Body of pancreas (tissue), 4 donors: Measurements from ENCODE around the gene BHLHA9. TPM values are rescaled to one million over a fixed set of nuclear protein-coding genes. Genes with fewer than 3 reads are reported as not detected.

ENCODE experiments used
- ATAC-seq: fragments of 150-250 bp; one replicate; pipeline ENCODE4 v1.9.1; 2016
- DNase-seq, 4 donors: peaks; one replicate each; pipeline ENCODE4 v3.0.0-alpha.2; 2019
- H3K27ac ChIP-seq, 4 donors: fragments of 200-600 bp; sonication (generic); 1 replicate in 3 of 4; 2 replicates in 1 of 4; pipeline versions ENCODE4 v1.5.1 to v1.6.1; 2016 to 2019; ENCODE audit warnings: mild to moderate bottlenecking in 1 of 4, mixed read lengths in 1 of 4, moderate library complexity in 1 of 4
- H3K27me3 ChIP-seq, 2 donors: fragments of 200-600 bp; sonication (generic); one replicate each; pipeline ENCODE4 v1.6.0; 2016; ENCODE audit warnings: mild to moderate bottlenecking in 1 of 2
- H3K36me3 ChIP-seq, 2 donors: fragments of 200-600 bp; sonication (generic); replicated peaks in 1 of 2; 2 replicates each; pipeline ENCODE4 v1.5.1; 2016; ENCODE audit warnings: low read depth in 2 of 2; ENCODE audit not compliant: insufficient read depth in 1 of 2
- H3K4me1 ChIP-seq: fragments of 200-600 bp; sonication (generic); one replicate; pipeline ENCODE4 v1.6.0; 2016
- H3K4me3 ChIP-seq, 2 donors: fragments of 200-600 bp; sonication (generic); 1 replicate in 1 of 2; 2 replicates in 1 of 2; pipeline ENCODE4 v1.5.1; 2016 to 2019
- H3K9me3 ChIP-seq, 3 donors: fragments of 200-600 bp; sonication (generic); 1 replicate in 2 of 3; 2 replicates in 1 of 3; pipeline ENCODE4 v1.5.1; 2016
- POLR2A ChIP-seq, 3 donors: fragments of 450-650 bp; IDR thresholded peaks; one replicate each; pipeline ENCODE4 v1.6.1; 2016; ENCODE audit warnings: antibody characterized with exemption in 3 of 3, mild to moderate bottlenecking in 2 of 3
- WGBS, 2 donors: methylation state at CpG; one replicate each; pipeline ENCODE4 v1.1.5; 2017; 5-methylcytosine and 5-hydroxymethylcytosine counted together
- intact Hi-C: fragments of 100-400 bp; cut with DNase I; formaldehyde crosslinking; loops from one replicate; pipeline ENCODE4 v1.15.1; 2023
- total RNA-seq, 2 donors: library from RNA; depleted of rRNA; stranded (reverse); fragments of >200 nt; gene quantifications; one replicate each; pipeline ENCODE4 v1.1.0, GENCODE V29; 2016
- TF ChIP-seq, protein P1 (sequence below), 7 experiments: fragments of 450-650 bp in 4 of 7; fragments of 200-600 bp in 3 of 7; sonication (generic) in 3 of 7; IDR thresholded peaks; one replicate each; pipeline ENCODE4 v1.5.1; 2016 to 2019; ENCODE audit warnings: antibody characterized with exemption in 7 of 7

The BHLHA9 gene
- total RNA-seq, 2 donors from 2014 or later = not detected

DNA sequence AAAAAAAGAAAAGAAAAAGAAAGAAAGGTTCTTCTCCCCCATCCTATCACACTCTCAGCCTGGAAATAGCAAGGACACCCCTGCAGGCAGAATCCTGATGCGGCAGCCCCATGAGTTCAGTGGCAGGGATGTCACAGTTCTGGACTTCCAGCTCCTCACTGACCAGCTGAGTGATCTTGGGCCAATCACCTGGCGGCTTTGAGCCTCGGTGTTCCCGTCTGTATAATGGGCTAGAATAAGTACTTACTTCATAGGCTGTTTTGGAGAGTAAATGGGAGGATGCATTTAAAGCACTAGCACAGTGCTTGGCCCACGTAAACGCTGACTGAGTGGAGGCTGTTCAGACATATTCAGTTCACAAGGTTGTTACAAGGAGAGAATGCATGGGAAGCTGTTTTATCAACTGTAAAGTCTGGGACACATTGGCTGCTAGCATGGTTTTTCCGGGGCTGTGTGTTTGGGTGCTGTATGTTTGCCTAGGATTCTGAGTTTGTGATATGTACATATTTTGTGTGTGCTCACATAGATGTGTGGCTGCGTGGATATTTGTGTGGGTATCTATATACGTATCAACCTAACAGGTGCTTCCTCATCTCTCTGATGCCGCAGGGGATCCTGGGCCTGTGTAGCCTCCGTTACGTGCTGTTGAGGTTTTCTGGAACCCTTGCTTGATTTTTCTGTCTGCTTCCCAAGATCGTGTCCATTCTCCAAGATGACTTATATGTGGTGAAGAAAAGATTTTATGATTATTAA lies 3.4 kb downstream of the BHLHA9 start:
- no peak for TF ChIP-seq POLR2A (IDR thresholded peaks at IDR 0.05)
- TF ChIP-seq, protein P1, sequence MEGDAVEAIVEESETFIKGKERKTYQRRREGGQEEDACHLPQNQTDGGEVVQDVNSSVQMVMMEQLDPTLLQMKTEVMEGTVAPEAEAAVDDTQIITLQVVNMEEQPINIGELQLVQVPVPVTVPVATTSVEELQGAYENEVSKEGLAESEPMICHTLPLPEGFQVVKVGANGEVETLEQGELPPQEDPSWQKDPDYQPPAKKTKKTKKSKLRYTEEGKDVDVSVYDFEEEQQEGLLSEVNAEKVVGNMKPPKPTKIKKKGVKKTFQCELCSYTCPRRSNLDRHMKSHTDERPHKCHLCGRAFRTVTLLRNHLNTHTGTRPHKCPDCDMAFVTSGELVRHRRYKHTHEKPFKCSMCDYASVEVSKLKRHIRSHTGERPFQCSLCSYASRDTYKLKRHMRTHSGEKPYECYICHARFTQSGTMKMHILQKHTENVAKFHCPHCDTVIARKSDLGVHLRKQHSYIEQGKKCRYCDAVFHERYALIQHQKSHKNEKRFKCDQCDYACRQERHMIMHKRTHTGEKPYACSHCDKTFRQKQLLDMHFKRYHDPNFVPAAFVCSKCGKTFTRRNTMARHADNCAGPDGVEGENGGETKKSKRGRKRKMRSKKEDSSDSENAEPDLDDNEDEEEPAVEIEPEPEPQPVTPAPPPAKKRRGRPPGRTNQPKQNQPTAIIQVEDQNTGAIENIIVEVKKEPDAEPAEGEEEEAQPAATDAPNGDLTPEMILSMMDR (IDR thresholded peaks at IDR 0.05) = no peak
- ATAC-seq (no peak), DNase-seq (no peak)
- WGBS, 2 donors = 69% methylated on average over 13 of the region's 13 CpGs
- Histone ChIP-seq H3K27me3 (peaks cover 0 to 9% of the 10 kb centered on the region in 2 donors), H3K36me3 (no peaks in the 10 kb centered on the region), H3K4me3 (no peak overlapping the region), H3K9me3 (no peaks in the 10 kb centered on the region), H3K4me1 (peaks cover 7% of the 10 kb centered on the region), H3K27ac (no peak overlapping the region)
- intact Hi-C loops = no loop called here

GRCh38 chr17:1274245-1274608 lies 4.0 kb downstream of the BHLHA9 start:
- TF ChIP-seq POLR2A (IDR thresholded peaks at IDR 0.05) = no peak
- TF ChIP-seq, protein P1 (IDR thresholded peaks at IDR 0.05) = no peak
- Histone ChIP-seq H3K27me3 (peaks cover 0 to 9% of the 10 kb centered on the region in 2 donors), H3K9me3 (no peaks in the 10 kb centered on the region), H3K4me1 (peaks cover 7% of the 10 kb centered on the region), H3K27ac (no peak overlapping the region), H3K36me3 (no peaks in the 10 kb centered on the region), H3K4me3 (no peak overlapping the region)
- intact Hi-C loops = no loop called here
- 57 to 71% methylated on average over 6 of the region's 6 CpGs for WGBS, 2 donors
- ATAC-seq (no peak), DNase-seq (no peak)

GRCh38 chr17:1275205-1275961 lies 5.1 kb downstream of the BHLHA9 start:
- TF ChIP-seq, protein P1 (IDR thresholded peaks at IDR 0.05) = no peak
- H3K27me3 ChIP-seq = peaks cover 0 to under 1% of the 10 kb centered on the region in 2 donors
- 50 to 53% methylated on average over 10 of the region's 10 CpGs for WGBS, 2 donors

GRCh38 chr17:1275962-1276736 lies 5.9 kb downstream of the BHLHA9 start:
- intact Hi-C loops = no loop called here
- 18 to 20% methylated on average over 28 of the region's 28 CpGs for WGBS, 2 donors
- DNase-seq = peak; percentile 55 to 70 (median 68)
- no peak overlapping the region for H3K27ac ChIP-seq
- no peak for TF ChIP-seq POLR2A (IDR thresholded peaks at IDR 0.05)
- TF ChIP-seq, protein P1 (IDR thresholded peaks at IDR 0.05) = peak; percentile 53 to 74 (median 64)
- no peaks in the 10 kb centered on the region for H3K9me3 ChIP-seq
- ATAC-seq = peak; percentile 68
- no peak overlapping the region for H3K4me3 ChIP-seq
- H3K36me3 ChIP-seq = no peaks in the 10 kb centered on the region
- H3K27me3 ChIP-seq = no peaks in the 10 kb centered on the region
- no peaks in the 10 kb centered on the region for H3K4me1 ChIP-seq

More at GRCh38 chr17:1275205-1275961, 5.1 kb downstream of the BHLHA9 start:
- Histone ChIP-seq H3K27ac (no peak overlapping the region), H3K9me3 (no peaks in the 10 kb centered on the region), H3K36me3 (no peaks in the 10 kb centered on the region), H3K4me3 (no peak overlapping the region), H3K4me1 (peaks cover 3% of the 10 kb centered on the region)
- intact Hi-C loops = no loop called here
- no peak for ATAC-seq
- DNase-seq = no peak
